HG02678 (cell line): Measurements from ENCODE around the gene PCDHGC5.

ENCODE experiments used
- ATAC-seq: cut with Tn5 transposase; IDR thresholded peaks from one replicate; pipeline ENCODE4 v1.9.1; 2021; ENCODE audit warnings: mild to moderate bottlenecking, moderate library complexity; ENCODE audit not compliant: unreplicated experiment

Gene PCDHGC5

GRCh38 chr5:141528291-141528984 lies 39.6 kb downstream of the PCDHGC5 start:
- ATAC-seq = no peak

GRCh38 chr5:141529002-141529401 lies 40.1 kb downstream of the PCDHGC5 start:
- peak; percentile 35 for ATAC-seq

GRCh38 chr5:141529873-141530272 lies 41.0 kb downstream of the PCDHGC5 start:
- ATAC-seq = no peak

GRCh38 chr5:141532726-141533125 lies 43.8 kb downstream of the PCDHGC5 start:
- no peak for ATAC-seq

- no peak for ATAC-seq
These were observed 45.0 kb downstream of the PCDHGC5 start for GRCh38 chr5:141533897-141534296.

GRCh38 chr5:141534492-141535213 lies 45.8 kb downstream of the PCDHGC5 start:
- ATAC-seq = no peak
